Measurements from ENCODE around the gene NCOA7.

Gene NCOA7

GRCh38 chr6:125834348-125834747 lies 43.6 kb downstream of the NCOA7 start:
- no peak overlapping the region for H3K27ac ChIP-seq (ENCODE audit: low read length)
- no peaks in the 10 kb centered on the region for H3K27me3 ChIP-seq (ENCODE audit: low read depth, low read length)
- H3K4me2 ChIP-seq (ENCODE audit: low read length): no peak overlapping the region
- H3K4me3 ChIP-seq (ENCODE audit: low read length): no peak overlapping the region
- no peak overlapping the region for H2AFZ ChIP-seq (ENCODE audit: low read depth, low read length)
- no peak overlapping the region for H3K9ac ChIP-seq (ENCODE audit: low read length)
- H3K4me1 ChIP-seq (ENCODE audit: low read length): peaks cover 6% of the 10 kb centered on the region
- TF ChIP-seq CTCF (IDR thresholded peaks at IDR 0.05; ENCODE audit: low read depth, low read length) (no peak), EZH2phosphoT487 (IDR thresholded peaks at IDR 0.05; ENCODE audit: low read depth) (no peak)
- H4K20me1 ChIP-seq (ENCODE audit: insufficient read depth, low read length): 0 out of 2 replicates have a peak, but pooled peaks cover 5% of the 10 kb centered on the region
- no peaks in the 10 kb centered on the region for H3K36me3 ChIP-seq (replicated peaks; ENCODE audit: low read depth, low read length)
- H3K9me3 ChIP-seq (ENCODE audit: insufficient read depth, low read length): no peaks in the 10 kb centered on the region
- no peaks in the 10 kb centered on the region for H3K79me2 ChIP-seq (ENCODE audit: low read length)

GRCh38 chr6:125835221-125835744 lies 44.5 kb downstream of the NCOA7 start:
- no peaks in the 10 kb centered on the region for H3K4me1 ChIP-seq (ENCODE audit: low read length)
- no peaks in the 10 kb centered on the region for H3K79me2 ChIP-seq (ENCODE audit: low read length)
- H3K36me3 ChIP-seq (replicated peaks; ENCODE audit: low read depth, low read length): no peaks in the 10 kb centered on the region
- H3K27ac ChIP-seq (ENCODE audit: low read length): no peak overlapping the region
- no peaks in the 10 kb centered on the region for H3K27me3 ChIP-seq (ENCODE audit: low read depth, low read length)
- H3K9me3 ChIP-seq (ENCODE audit: insufficient read depth, low read length): no peaks in the 10 kb centered on the region
- no peak overlapping the region for H3K9ac ChIP-seq (ENCODE audit: low read length)
- no peak overlapping the region for H2AFZ ChIP-seq (ENCODE audit: low read depth, low read length)
- H3K4me2 ChIP-seq (ENCODE audit: low read length): no peak overlapping the region
- H4K20me1 ChIP-seq (ENCODE audit: insufficient read depth, low read length): no peaks in the 10 kb centered on the region
- TF ChIP-seq CTCF (IDR thresholded peaks at IDR 0.05; ENCODE audit: low read depth, low read length) (no peak), EZH2phosphoT487 (IDR thresholded peaks at IDR 0.05; ENCODE audit: low read depth) (no peak)
- H3K4me3 ChIP-seq (ENCODE audit: low read length): no peak overlapping the region

DNA sequence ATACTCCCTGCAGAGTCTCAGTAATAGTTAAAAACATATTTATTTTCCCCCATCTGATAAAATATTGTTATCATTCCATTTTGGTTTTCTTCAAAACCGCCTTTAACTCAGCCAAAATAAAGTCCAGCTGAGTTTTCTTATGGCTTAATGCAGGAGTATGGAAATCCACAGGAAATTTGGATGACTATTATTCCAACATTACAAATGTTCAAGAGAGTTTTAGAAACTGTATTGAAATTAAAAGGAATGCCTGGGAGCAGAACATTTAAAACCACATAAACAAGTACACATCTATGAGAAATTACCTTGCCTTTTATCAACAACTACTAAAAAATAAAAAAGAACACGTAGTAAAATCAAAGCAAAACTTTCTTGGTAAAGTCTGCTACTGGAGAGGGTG lies 45.7 kb downstream of the NCOA7 start:
- TF ChIP-seq CTCF (IDR thresholded peaks at IDR 0.05; ENCODE audit: low read depth, low read length): no peak
- no peak for TF ChIP-seq EZH2phosphoT487 (IDR thresholded peaks at IDR 0.05; ENCODE audit: low read depth)
- Histone ChIP-seq H3K9ac (ENCODE audit: low read length) (no peak overlapping the region), H3K27me3 (ENCODE audit: low read depth, low read length) (no peaks in the 10 kb centered on the region), H3K4me2 (ENCODE audit: low read length) (no peak overlapping the region), H3K4me1 (ENCODE audit: low read length) (no peaks in the 10 kb centered on the region), H3K79me2 (ENCODE audit: low read length) (no peaks in the 10 kb centered on the region), H3K4me3 (ENCODE audit: low read length) (no peak overlapping the region), H4K20me1 (ENCODE audit: insufficient read depth, low read length) (no peaks in the 10 kb centered on the region), H3K27ac (ENCODE audit: low read length) (no peak overlapping the region), H2AFZ (ENCODE audit: low read depth, low read length) (no peak overlapping the region), H3K36me3 (replicated peaks; ENCODE audit: low read depth, low read length) (no peaks in the 10 kb centered on the region), H3K9me3 (ENCODE audit: insufficient read depth, low read length) (no peaks in the 10 kb centered on the region)

GRCh38 chr6:125839471-125839870 lies 48.7 kb downstream of the NCOA7 start:
- TF ChIP-seq CTCF (IDR thresholded peaks at IDR 0.05; ENCODE audit: low read depth, low read length): no peak
- no peak for TF ChIP-seq EZH2phosphoT487 (IDR thresholded peaks at IDR 0.05; ENCODE audit: low read depth)
- Histone ChIP-seq H3K79me2 (ENCODE audit: low read length) (no peaks in the 10 kb centered on the region), H2AFZ (ENCODE audit: low read depth, low read length) (no peak overlapping the region)

More at GRCh38 chr6:125839471-125839870, 48.7 kb downstream of the NCOA7 start:
- Histone ChIP-seq H3K4me1 (ENCODE audit: low read length) (peaks cover 7% of the 10 kb centered on the region; the same call in 1 of the 2 replicates), H3K27me3 (ENCODE audit: low read depth, low read length) (no peaks in the 10 kb centered on the region), H3K27ac (ENCODE audit: low read length) (no peak overlapping the region), H4K20me1 (ENCODE audit: insufficient read depth, low read length) (no peaks in the 10 kb centered on the region), H3K4me2 (ENCODE audit: low read length) (no peak overlapping the region), H3K4me3 (ENCODE audit: low read length) (no peak overlapping the region), H3K9me3 (ENCODE audit: insufficient read depth, low read length) (no peaks in the 10 kb centered on the region), H3K36me3 (replicated peaks; ENCODE audit: low read depth, low read length) (no peaks in the 10 kb centered on the region), H3K9ac (ENCODE audit: low read length) (no peak overlapping the region)

Data from OCI-LY3 (cell line).